Epidermal melanocyte (primary cell): Measurements from ENCODE around the gene KLK6.
A peak's percentile ranks its signal among the peaks of the same experiment; 100 is the strongest.

Source experiments
- DNase-seq: peaks from one replicate; pipeline ENCODE4 v3.0.0; 2011; ENCODE audit warnings: low spot score; ENCODE audit not compliant: insufficient read length

Gene KLK6

GRCh38 chr19:50959731-50960500 is 9.5 kb downstream of the KLK6 start:
- no peak for DNase-seq

GRCh38 chr19:50957587-50957986 is 11.8 kb downstream of the KLK6 start:
- DNase-seq, result no peak

GRCh38 chr19:50952910-50953309 is 16.5 kb downstream of the KLK6 start, which contains the start of gene KLK5:
Gene KLK5 (minus strand): TSS chr19:50953038. CDS start chr19:50952657, 381 bp downstream.
- DNase-seq, result no peak

- DNase-seq, result no peak
Observed at GRCh38 chr19:50949861-50950260, 19.5 kb downstream of the KLK6 start.

- DNase-seq, result no peak
Observed at GRCh38 chr19:50947123-50947522, 22.3 kb downstream of the KLK6 start.

GRCh38 chr19:50944795-50945194 is 24.6 kb downstream of the KLK6 start:
- no peak for DNase-seq

- DNase-seq, result no peak
Observed at GRCh38 chr19:50943074-50943828, 26.1 kb downstream of the KLK6 start.

- no peak for DNase-seq
Observed at GRCh38 chr19:50939596-50939995, 29.8 kb downstream of the KLK6 start.

- no peak for DNase-seq
Observed at GRCh38 chr19:50933640-50934039, 35.8 kb downstream of the KLK6 start.

- no peak for DNase-seq
Observed at GRCh38 chr19:50932690-50933083, 36.7 kb downstream of the KLK6 start.

- no peak for DNase-seq
Observed at GRCh38 chr19:50932018-50932689, 37.2 kb downstream of the KLK6 start.

GRCh38 chr19:50931023-50931422 is 38.4 kb downstream of the KLK6 start:
- DNase-seq, result no peak

GRCh38 chr19:50928831-50929230 is 40.6 kb downstream of the KLK6 start:
- no peak for DNase-seq

- DNase-seq, result no peak
Observed at GRCh38 chr19:50926144-50926543, 43.2 kb downstream of the KLK6 start.

GRCh38 chr19:50925734-50926133 is 43.7 kb downstream of the KLK6 start:
- no peak for DNase-seq

- DNase-seq, result no peak
Observed at GRCh38 chr19:50924586-50924985, 44.8 kb downstream of the KLK6 start.

- DNase-seq, result peak; percentile 52
Observed at GRCh38 chr19:50922317-50922853, 47.0 kb downstream of the KLK6 start.

GRCh38 chr19:50921426-50922316 is 47.7 kb downstream of the KLK6 start:
- DNase-seq, result no peak

GRCh38 chr19:50916069-50916468 is 53.3 kb downstream of the KLK6 start:
- DNase-seq, result no peak

- no peak for DNase-seq
Observed at GRCh38 chr19:50912727-50913716, 56.4 kb downstream of the KLK6 start.
